Fibroblast of peridontal ligament (primary cell): ENCODE data around the gene HYCC2.
"Not testable (repeated sequence)": the region's sequence is repeated elsewhere in the genome, so short reads cannot be mapped to it uniquely, and the experiment has no call there.

ENCODE experiments used
- DNase-seq: peaks from one replicate; pipeline ENCODE4 v3.0.0-alpha.2; 2010; ENCODE audit errors: extremely low read depth

The HYCC2 gene

GRCh38 chr2:201072201-201072530 is 695 bp upstream of the HYCC2 start:
- no peak for DNase-seq

GRCh38 chr2:201070948-201071478 is 458 bp downstream of the HYCC2 start:
- peak; percentile 9 for DNase-seq

GRCh38 chr2:201064797-201065329 is 6.6 kb downstream of the HYCC2 start:
- no peak for DNase-seq

GRCh38 chr2:201063516-201063915 is 8.0 kb downstream of the HYCC2 start:
- not testable (repeated sequence) for DNase-seq

GRCh38 chr2:201059961-201060755 is 11.3 kb downstream of the HYCC2 start:
- DNase-seq = no peak

GRCh38 chr2:201058914-201059313 is 12.6 kb downstream of the HYCC2 start:
- no peak for DNase-seq

GRCh38 chr2:201057715-201058248 is 13.7 kb downstream of the HYCC2 start:
- no peak for DNase-seq

GRCh38 chr2:201057087-201057521 is 14.4 kb downstream of the HYCC2 start:
- DNase-seq = peak; percentile 71

- DNase-seq = no peak
Measured at GRCh38 chr2:201049455-201049854, 22.0 kb downstream of the HYCC2 start.

GRCh38 chr2:201046881-201047280 is 24.6 kb downstream of the HYCC2 start:
- DNase-seq = no peak

- not testable (repeated sequence) for DNase-seq
Measured at GRCh38 chr2:201043050-201043449, 28.4 kb downstream of the HYCC2 start.

- not testable (repeated sequence) for DNase-seq
Measured at GRCh38 chr2:201042451-201042850, 29.0 kb downstream of the HYCC2 start.

GRCh38 chr2:201040867-201041628 is 30.4 kb downstream of the HYCC2 start:
- no peak for DNase-seq

GRCh38 chr2:201038855-201039254 is 32.6 kb downstream of the HYCC2 start:
- DNase-seq = no peak

GRCh38 chr2:201038361-201038760 is 33.1 kb downstream of the HYCC2 start:
- not testable (repeated sequence) for DNase-seq

- DNase-seq = not testable (repeated sequence)
Measured at GRCh38 chr2:201034355-201034754, 37.1 kb downstream of the HYCC2 start.

GRCh38 chr2:201024518-201024917 is 47.0 kb downstream of the HYCC2 start:
- no peak for DNase-seq

GRCh38 chr2:201021914-201022313 is 49.6 kb downstream of the HYCC2 start:
- DNase-seq = no peak
